H1 (cell line): ENCODE data around the gene GSTCD. TPM values are rescaled to one million over a fixed set of nuclear protein-coding genes. Genes with fewer than 3 reads are reported as not detected.

Experiments used
- CTCF ChIA-PET: fragments of 300-600 bp; sonication (Branson Sonifier 250); formaldehyde crosslinking; loops from one replicate; lab custom pipeline; 2021; ENCODE audit not compliant: partially characterized antibody; lab: Charles Lee
- POLR2A ChIA-PET: fragments of 300-600 bp; sonication (Branson Sonifier 250); formaldehyde crosslinking; loops from one replicate; lab custom pipeline; 2021; ENCODE audit warnings: inconsistent platforms; ENCODE audit not compliant: partially characterized antibody; lab: Charles Lee
- DNase-seq, 2 experiments: peaks; one replicate each; pipeline versions ENCODE4 v3.0.0 to v3.0.0-alpha.2; 2010 to 2022; ENCODE audit warnings: low spot score in 2 of 2, low read depth in 1 of 2, mixed read lengths in 1 of 2
- FAIRE-seq: peaks from 2 replicates; lab custom pipeline; 2011; peaks lifted over from hg19 to GRCh38; lab: Jason Lieb, UNC
- H2AFZ ChIP-seq: 2 replicates; pipeline ENCODE4 v1.8.1; 2012; ENCODE audit warnings: low read length, inconsistent platforms
- H2AK5ac ChIP-seq: 2 replicates; pipeline ENCODE4 v1.6.1; 2013; ENCODE audit warnings: low read depth, low read length
- H2BK120ac ChIP-seq: replicated peaks from 2 replicates; pipeline ENCODE3; 2013; ENCODE audit warnings: low read depth, low read length, inconsistent platforms
- H2BK12ac ChIP-seq: 2 replicates; pipeline ENCODE4 v1.6.1; 2013; ENCODE audit warnings: low read depth, low read length
- H2BK15ac ChIP-seq: 2 replicates; pipeline ENCODE4 v1.6.1; 2013; ENCODE audit warnings: low read length
- H2BK20ac ChIP-seq: 2 replicates; pipeline ENCODE4 v1.6.1; 2013; ENCODE audit warnings: low read length
- H2BK5ac ChIP-seq: 2 replicates; pipeline ENCODE4 v1.6.1; 2013; ENCODE audit warnings: low read depth, low read length
- H3K14ac ChIP-seq: 2 replicates; pipeline ENCODE4 v1.6.1; 2013; ENCODE audit warnings: inconsistent platforms; ENCODE audit not compliant: insufficient read length
- H3K18ac ChIP-seq: 2 replicates; pipeline ENCODE4 v1.6.1; 2013; ENCODE audit warnings: low read length; ENCODE audit errors: extremely low read depth
- H3K23ac ChIP-seq: 2 replicates; pipeline ENCODE4 v1.6.1; 2013; ENCODE audit warnings: inconsistent platforms; ENCODE audit not compliant: insufficient read length
- H3K23me2 ChIP-seq: 2 replicates; pipeline ENCODE4 v1.6.1; 2013; ENCODE audit warnings: low read depth, low read length
- H3K27ac ChIP-seq: 2 replicates; pipeline ENCODE4 v1.6.1; 2011; ENCODE audit warnings: low read depth, low read length, inconsistent platforms
- H3K27me3 ChIP-seq, 4 experiments: replicated peaks in 1 of 4; 1 replicate in 1 of 4; 2 replicates in 3 of 4; pipeline versions ENCODE4 v1.6.1 to v1.8.1; 2011 to 2013; ENCODE audit warnings: low read length in 3 of 4, mild to moderate bottlenecking in 3 of 4, inconsistent platforms in 2 of 4, mixed read lengths in 2 of 4, moderate library complexity in 1 of 4; ENCODE audit not compliant: control insufficient read depth in 3 of 4, insufficient read depth in 3 of 4; ENCODE audit errors: extremely low read depth in 1 of 4
- H3K36me3 ChIP-seq, 4 experiments: 2 replicates each; pipeline versions ENCODE4 v1.6.1 to v1.8.1; 2011 to 2013; ENCODE audit warnings: mild to moderate bottlenecking in 4 of 4, low read length in 3 of 4, moderate library complexity in 2 of 4, control low read depth in 1 of 4, inconsistent platforms in 1 of 4; ENCODE audit not compliant: insufficient read depth in 4 of 4, control insufficient read depth in 2 of 4
- H3K4ac ChIP-seq: replicated peaks from 2 replicates; pipeline ENCODE3; 2013; ENCODE audit warnings: low read length, low read depth, mixed read lengths, inconsistent platforms; ENCODE audit not compliant: insufficient read length
- H3K4me1 ChIP-seq, 4 experiments: replicated peaks in 1 of 4; 1 replicate in 1 of 4; 2 replicates in 3 of 4; pipeline versions ENCODE4 v1.6.1 to v1.8.1; 2011 to 2013; ENCODE audit warnings: low read length in 3 of 4, inconsistent platforms in 2 of 4, mixed read lengths in 1 of 4; ENCODE audit not compliant: insufficient read depth in 4 of 4, control insufficient read depth in 3 of 4
- H3K4me2 ChIP-seq, 2 experiments: 2 replicates each; pipeline versions ENCODE4 v1.6.1 to v1.8.1; 2011 to 2013; ENCODE audit warnings: low read depth in 2 of 2, low read length in 2 of 2, control low read depth in 1 of 2, inconsistent platforms in 1 of 2, mild to moderate bottlenecking in 1 of 2; ENCODE audit not compliant: insufficient read depth in 1 of 2
- H3K4me3 ChIP-seq, 4 experiments: fragments of 200-600, 300-600 bp in 1 of 4; sonication (generic), shearing (Covaris generic), sonication (Bioruptor Twin) in 1 of 4; 2 replicates each; pipeline versions ENCODE4 v1.5.1 to v1.8.1; 2011 to 2016; ENCODE audit warnings: low read length in 4 of 4, low read depth in 3 of 4, control low read depth in 2 of 4, inconsistent platforms in 2 of 4, mild to moderate bottlenecking in 2 of 4, mixed read lengths in 1 of 4, moderate library complexity in 1 of 4; ENCODE audit not compliant: insufficient read depth in 2 of 4; ENCODE audit errors: extremely low read depth in 1 of 4
- H3K56ac ChIP-seq: replicated peaks from 2 replicates; pipeline ENCODE3; 2013; ENCODE audit warnings: low read depth, mild to moderate bottlenecking, mixed read lengths, low read length, inconsistent platforms; ENCODE audit not compliant: insufficient read length
- H3K79me1 ChIP-seq: 2 replicates; pipeline ENCODE4 v1.6.1; 2013; ENCODE audit warnings: low read depth, low read length, control low read depth
- H3K79me2 ChIP-seq, 2 experiments: 2 replicates each; pipeline versions ENCODE4 v1.6.1 to v1.8.1; 2012 to 2013; ENCODE audit warnings: low read length in 2 of 2, mild to moderate bottlenecking in 2 of 2, inconsistent platforms in 1 of 2; ENCODE audit not compliant: insufficient read depth in 2 of 2, control insufficient read depth in 1 of 2
- H3K9ac ChIP-seq, 4 experiments: replicated peaks in 1 of 4; 1 replicate in 1 of 4; 2 replicates in 3 of 4; pipeline versions ENCODE4 v1.6.1 to v1.8.1; 2011 to 2013; ENCODE audit warnings: low read depth in 3 of 4, low read length in 3 of 4, control low read depth in 2 of 4, mild to moderate bottlenecking in 2 of 4, moderate library complexity in 2 of 4, inconsistent platforms in 1 of 4; ENCODE audit errors: extremely low read depth in 1 of 4
- H3K9me3 ChIP-seq, 2 experiments: 2 replicates each; pipeline versions ENCODE4 v1.6.1 to v1.8.1; 2012 to 2013; ENCODE audit warnings: mild to moderate bottlenecking in 2 of 2, moderate library complexity in 2 of 2, control low read depth in 1 of 2, inconsistent platforms in 1 of 2, low read depth in 1 of 2, low read length in 1 of 2, mixed read lengths in 1 of 2; ENCODE audit not compliant: insufficient read depth in 2 of 2
- H4K20me1 ChIP-seq, 2 experiments: replicated peaks in 1 of 2; 2 replicates each; pipeline versions ENCODE3 to v1.8.1; 2011 to 2013; ENCODE audit warnings: inconsistent platforms in 2 of 2, low read length in 2 of 2, mild to moderate bottlenecking in 1 of 2; ENCODE audit not compliant: insufficient read depth in 2 of 2, control insufficient read depth in 1 of 2
- H4K5ac ChIP-seq: 2 replicates; pipeline ENCODE4 v1.6.1; 2013; ENCODE audit warnings: low read length, low read depth, mixed read lengths, inconsistent platforms; ENCODE audit not compliant: insufficient read length
- H4K8ac ChIP-seq: 2 replicates; pipeline ENCODE4 v1.8.0; 2013; ENCODE audit warnings: mild to moderate bottlenecking, moderate library complexity, low read length, inconsistent platforms; ENCODE audit not compliant: insufficient read depth; ENCODE audit errors: extremely low read depth
- H4K91ac ChIP-seq: replicated peaks from 2 replicates; pipeline ENCODE3; 2013; ENCODE audit warnings: low read length, mixed read lengths, inconsistent platforms; ENCODE audit not compliant: insufficient read length
- GABPA ChIP-seq: IDR thresholded peaks from 2 replicates; pipeline ENCODE4 v1.6.1; 2011; ENCODE audit warnings: mild to moderate bottlenecking, low read length, moderate library complexity, borderline replicate concordance; ENCODE audit not compliant: insufficient read depth
- PHF8 ChIP-seq: fragments of 200-600 bp; sonication (generic); conservative IDR thresholded peaks from 2 replicates; pipeline ENCODE4 v1.7.1; 2012; ENCODE audit warnings: low read depth, mild to moderate bottlenecking, inconsistent platforms, low read length, moderate library complexity
- RBBP5 ChIP-seq: IDR thresholded peaks from 2 replicates; pipeline ENCODE4 v1.7.1; 2012; ENCODE audit warnings: low read depth, mild to moderate bottlenecking, inconsistent platforms, low read length, moderate library complexity, borderline replicate concordance
- RFX5 ChIP-seq: IDR thresholded peaks from 2 replicates; pipeline ENCODE4 v1.6.1; 2011; ENCODE audit warnings: low read depth, low read length, improper control_type of control experiment, borderline replicate concordance
- SRF ChIP-seq: IDR thresholded peaks from 2 replicates; pipeline ENCODE4 v1.6.1; 2011; ENCODE audit warnings: mild to moderate bottlenecking, low read depth, low read length, moderate library complexity
- TAF1 ChIP-seq: IDR thresholded peaks from 2 replicates; pipeline ENCODE4 v1.6.1; 2011; ENCODE audit warnings: mild to moderate bottlenecking, low read depth, low read length
- WGBS, 2 experiments: shearing (Covaris generic) in 1 of 2; methylation state at CpG; one replicate each; pipeline versions ENCODE4 v1.1.6 to v1.1.7; 2013 to 2015; ENCODE audit warnings: low lambda C conversion rate in 2 of 2, mixed read lengths in 2 of 2, inconsistent platforms in 1 of 2, low coverage in 1 of 2, missing lambda C conversion rate in 1 of 2; ENCODE audit not compliant: insufficient replicate concordance in 2 of 2, insufficient coverage in 1 of 2, insufficient read length in 1 of 2; ENCODE audit errors: extremely low coverage in 1 of 2, missing lambda C conversion rate in 1 of 2; 5-methylcytosine and 5-hydroxymethylcytosine counted together
- polyA plus RNA-seq, 7 experiments: library from polyadenylated mRNA; depleted of rRNA in 3 of 7; stranded (reverse) in 5 of 7; unstranded in 2 of 7; fragments of >200 nt in 5 of 7; fragments of 200-250 nt in 2 of 7; gene quantifications; 1 replicate in 5 of 7; 2 replicates in 1 of 7; 4 replicates in 1 of 7; pipeline versions ENCODE4 v1.2.1 to v1.2.3, GENCODE V29; 2011 to 2013; ENCODE audit warnings: missing spikeins in 2 of 7, mixed read lengths in 2 of 7
- total RNA-seq: library from RNA; stranded (reverse); fragmentation: NEBNext Ultra II Directional; extraction: Animal tissue kit (Norgen Biotek cat#: 25700); gene quantifications from 2 replicates; pipeline ENCODE4 v1.2.1, GENCODE V29; 2021
- TF ChIP-seq, protein P1 (sequence below): IDR thresholded peaks from 2 replicates; pipeline ENCODE4 v1.6.1; 2011; ENCODE audit warnings: low read length, improper control_type of control experiment
- TF ChIP-seq, protein P2 (sequence below): IDR thresholded peaks from 2 replicates; pipeline ENCODE4 v1.6.1; 2012; ENCODE audit warnings: inconsistent platforms

GSTCD gene
- total and polyA plus RNA-seq, 2 of the 8 experiments (the other 6 are each of a cell fraction or from before 2014, with no cell fraction given) = 8.5 to 24.6 TPM

GRCh38 chr4:105843941-105844340 is 135.4 kb downstream of the GSTCD start:
- no peak overlapping the region for H4K8ac ChIP-seq
- no peak overlapping the region for H4K5ac ChIP-seq
- H2BK12ac ChIP-seq = no peak overlapping the region
- H4K20me1 ChIP-seq = no peaks in the 10 kb centered on the region
- H3K56ac ChIP-seq = no peak overlapping the region
- H2AK5ac ChIP-seq = no peak overlapping the region
- H3K9me3 ChIP-seq = no peaks in the 10 kb centered on the region
- no peak overlapping the region for H2BK20ac ChIP-seq
- no peak overlapping the region for H3K14ac ChIP-seq
- no peak overlapping the region for H2BK5ac ChIP-seq
- ChIA-PET POLR2A (no interaction called here), CTCF (interaction anchor here (0.7 kb wide), 1 partner anchor 357 kb away, joined by 3 read pairs; no protein-coding TSS in a partner anchor)
- H2AFZ ChIP-seq = no peak overlapping the region
- no peak overlapping the region for H2BK15ac ChIP-seq
- WGBS, 2 experiments = 94% methylated on average over 2 of the region's 2 CpGs; no CpG with 5 or more reads in 1 of the 2 experiments
- DNase-seq = no peak
- H3K27me3 ChIP-seq = no peaks in the 10 kb centered on the region
- H3K23ac ChIP-seq = no peak overlapping the region
- FAIRE-seq = no peak
- H3K79me1 ChIP-seq = no peaks in the 10 kb centered on the region
- no peaks in the 10 kb centered on the region for H3K23me2 ChIP-seq
- H3K4me2 ChIP-seq = no peak overlapping the region
- H2BK120ac ChIP-seq = no peak overlapping the region
- no peak for TF ChIP-seq RFX5
- no peak for TF ChIP-seq PHF8
- TF ChIP-seq, protein P1, sequence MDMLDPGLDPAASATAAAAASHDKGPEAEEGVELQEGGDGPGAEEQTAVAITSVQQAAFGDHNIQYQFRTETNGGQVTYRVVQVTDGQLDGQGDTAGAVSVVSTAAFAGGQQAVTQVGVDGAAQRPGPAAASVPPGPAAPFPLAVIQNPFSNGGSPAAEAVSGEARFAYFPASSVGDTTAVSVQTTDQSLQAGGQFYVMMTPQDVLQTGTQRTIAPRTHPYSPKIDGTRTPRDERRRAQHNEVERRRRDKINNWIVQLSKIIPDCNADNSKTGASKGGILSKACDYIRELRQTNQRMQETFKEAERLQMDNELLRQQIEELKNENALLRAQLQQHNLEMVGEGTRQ = no peak
- TF ChIP-seq GABPA = no peak
- no peak for TF ChIP-seq SRF
- TF ChIP-seq, protein P2, sequence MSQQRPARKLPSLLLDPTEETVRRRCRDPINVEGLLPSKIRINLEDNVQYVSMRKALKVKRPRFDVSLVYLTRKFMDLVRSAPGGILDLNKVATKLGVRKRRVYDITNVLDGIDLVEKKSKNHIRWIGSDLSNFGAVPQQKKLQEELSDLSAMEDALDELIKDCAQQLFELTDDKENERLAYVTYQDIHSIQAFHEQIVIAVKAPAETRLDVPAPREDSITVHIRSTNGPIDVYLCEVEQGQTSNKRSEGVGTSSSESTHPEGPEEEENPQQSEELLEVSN = no peak
- no peak for TF ChIP-seq RBBP5
- TF ChIP-seq TAF1 = no peak
- H3K4ac ChIP-seq = no peak overlapping the region
- no peak overlapping the region for H4K91ac ChIP-seq
- no peaks in the 10 kb centered on the region for H3K79me2 ChIP-seq
- H3K9ac ChIP-seq = no peak overlapping the region
- no peak overlapping the region for H3K27ac ChIP-seq
- peaks cover 0 to 4% (median 0%) of the 10 kb centered on the region in 4 experiments; a peak in 1 of 7 replicates for H3K4me1 ChIP-seq
- no peak overlapping the region for H3K4me3 ChIP-seq
- no peak overlapping the region for H3K18ac ChIP-seq
- H3K36me3 ChIP-seq = peaks cover 0 to 8% (median 3%) of the 10 kb centered on the region in 4 experiments; a peak in 2 of 8 replicates
